GM10266 (cell line): ENCODE data around the gene NKX1-1.

Source experiments
- DNase-seq: peaks from one replicate; pipeline ENCODE4 v3.0.0; 2012; ENCODE audit errors: extremely low spot score
- TF ChIP-seq, protein P1 (sequence below): IDR thresholded peaks from 2 replicates; pipeline ENCODE4 v1.5.1; 2012; ENCODE audit warnings: mild to moderate bottlenecking, low read depth; ENCODE audit not compliant: control insufficient read depth, insufficient read depth; ENCODE audit errors: missing control alignments

NKX1-1 gene

GRCh38 chr4:1357356-1358248, 48.6 kb downstream of the NKX1-1 start:
- DNase-seq, result no peak
- TF ChIP-seq, protein P1, sequence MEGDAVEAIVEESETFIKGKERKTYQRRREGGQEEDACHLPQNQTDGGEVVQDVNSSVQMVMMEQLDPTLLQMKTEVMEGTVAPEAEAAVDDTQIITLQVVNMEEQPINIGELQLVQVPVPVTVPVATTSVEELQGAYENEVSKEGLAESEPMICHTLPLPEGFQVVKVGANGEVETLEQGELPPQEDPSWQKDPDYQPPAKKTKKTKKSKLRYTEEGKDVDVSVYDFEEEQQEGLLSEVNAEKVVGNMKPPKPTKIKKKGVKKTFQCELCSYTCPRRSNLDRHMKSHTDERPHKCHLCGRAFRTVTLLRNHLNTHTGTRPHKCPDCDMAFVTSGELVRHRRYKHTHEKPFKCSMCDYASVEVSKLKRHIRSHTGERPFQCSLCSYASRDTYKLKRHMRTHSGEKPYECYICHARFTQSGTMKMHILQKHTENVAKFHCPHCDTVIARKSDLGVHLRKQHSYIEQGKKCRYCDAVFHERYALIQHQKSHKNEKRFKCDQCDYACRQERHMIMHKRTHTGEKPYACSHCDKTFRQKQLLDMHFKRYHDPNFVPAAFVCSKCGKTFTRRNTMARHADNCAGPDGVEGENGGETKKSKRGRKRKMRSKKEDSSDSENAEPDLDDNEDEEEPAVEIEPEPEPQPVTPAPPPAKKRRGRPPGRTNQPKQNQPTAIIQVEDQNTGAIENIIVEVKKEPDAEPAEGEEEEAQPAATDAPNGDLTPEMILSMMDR, result no peak

DNA sequence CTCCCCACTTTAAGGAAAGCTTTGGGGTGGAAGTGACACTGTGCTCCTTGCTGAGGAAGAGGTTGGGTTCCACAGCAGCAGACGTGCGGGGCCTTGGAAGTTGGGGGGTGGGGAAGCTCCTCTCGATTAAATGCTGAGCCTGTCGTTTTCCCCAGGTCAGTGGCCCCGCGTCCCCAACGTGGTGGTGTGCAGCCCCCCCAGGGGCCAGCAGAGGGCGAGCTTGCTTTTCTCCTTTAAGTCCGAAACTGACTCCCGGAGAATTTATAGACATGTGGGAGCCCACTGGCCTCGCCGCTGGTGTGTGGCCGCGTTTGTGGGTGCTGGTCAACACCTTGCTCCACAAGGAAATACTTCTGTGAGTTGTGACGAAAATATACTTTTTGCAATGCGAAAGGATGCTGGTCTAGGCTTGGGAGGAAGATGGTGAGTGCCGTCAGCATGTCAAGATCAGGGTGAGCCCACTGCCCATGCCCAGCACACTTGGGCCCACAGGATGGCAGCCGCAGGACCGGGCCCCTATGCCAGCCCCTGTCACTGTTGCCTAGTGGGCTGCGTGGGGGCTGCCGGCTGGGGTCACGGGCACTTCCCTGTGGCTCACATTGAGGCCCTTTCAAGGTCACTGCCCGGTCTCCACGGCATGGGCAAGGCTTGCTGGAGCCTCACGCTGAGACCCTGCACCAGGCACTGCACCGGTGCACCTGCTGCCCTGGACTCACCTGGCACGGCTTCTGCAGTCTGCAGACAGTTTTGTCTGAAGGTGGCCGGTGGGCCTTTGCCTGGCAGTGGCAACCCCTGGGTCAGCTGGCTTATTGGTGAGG, 49.9 kb downstream of the NKX1-1 start:
- TF ChIP-seq, protein P1, result peak; percentile 75
- DNase-seq, result peak; percentile 79

DNA sequence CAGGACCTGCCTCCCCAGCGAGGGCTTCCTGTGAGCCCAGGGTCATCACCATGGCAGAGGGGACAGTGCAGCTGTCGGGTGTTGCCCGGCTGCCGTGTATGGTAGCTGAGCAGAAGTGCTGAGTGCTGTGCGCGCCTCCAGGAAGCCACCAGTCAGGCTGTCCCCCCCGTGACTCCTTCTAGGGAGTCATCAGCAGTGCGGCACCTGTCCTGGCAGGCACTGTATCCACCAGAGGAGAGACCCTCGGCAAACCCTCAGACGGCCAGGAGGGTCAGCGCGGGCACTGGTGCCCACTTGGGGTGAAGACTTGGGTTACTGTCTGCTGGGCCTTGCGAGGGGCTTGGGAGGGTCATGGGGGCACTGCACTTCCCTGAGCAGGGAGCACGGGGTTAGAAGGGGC, 50.9 kb downstream of the NKX1-1 start:
- TF ChIP-seq, protein P1, result no peak
- no peak for DNase-seq

GRCh38 chr4:1354983-1355275, 51.3 kb downstream of the NKX1-1 start:
- TF ChIP-seq, protein P1, result no peak
- no peak for DNase-seq

DNA sequence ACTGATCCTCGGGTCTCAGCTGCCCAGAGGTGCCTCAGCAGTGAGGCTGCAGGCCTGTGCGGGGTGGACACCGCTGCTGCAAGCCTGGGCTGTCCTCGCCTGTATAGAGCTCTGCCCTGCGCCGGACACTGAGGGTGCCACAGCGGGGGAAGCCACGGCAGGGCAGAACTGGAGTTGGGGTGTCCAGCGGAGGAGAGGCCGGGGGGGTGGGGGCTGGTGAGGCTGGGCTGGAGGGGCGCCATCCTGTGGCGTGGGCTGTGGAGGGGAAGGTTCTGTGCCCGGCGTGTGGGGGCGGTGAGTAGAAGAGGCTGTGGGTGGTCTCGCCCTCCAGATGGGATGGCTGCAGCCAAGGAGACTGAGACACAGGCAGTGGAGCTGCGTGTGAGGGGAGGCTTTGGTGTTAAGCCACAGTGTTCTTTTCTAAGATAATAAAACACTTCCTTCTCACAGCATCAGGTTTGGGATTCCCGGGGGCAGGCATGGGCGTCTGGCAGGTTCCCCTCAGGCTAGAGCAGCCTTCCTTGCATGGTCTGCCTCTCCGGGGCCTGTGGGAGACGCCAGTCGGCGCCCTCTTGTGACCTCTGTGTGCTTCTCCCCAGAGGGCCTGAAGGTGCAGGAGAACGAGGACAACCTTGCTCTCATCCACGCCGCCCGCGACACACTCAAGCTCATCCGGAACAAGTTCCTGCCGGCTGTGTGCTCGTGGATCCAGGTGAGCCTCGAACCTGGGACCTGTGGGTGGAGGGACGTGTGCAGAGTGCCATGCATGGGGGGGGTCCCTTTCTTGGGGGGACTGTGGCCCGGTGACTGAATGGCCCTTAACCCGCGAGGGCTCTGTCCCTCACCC, 51.9 kb downstream of the NKX1-1 start:
- no peak for DNase-seq
- TF ChIP-seq, protein P1, result no peak

GRCh38 chr4:1353186-1354055, 52.8 kb downstream of the NKX1-1 start:
- DNase-seq, result no peak
- TF ChIP-seq, protein P1, result no peak
